HFFc6 (cell line): ENCODE data around the gene LIMA1. TPM values are rescaled to one million over a fixed set of nuclear protein-coding genes. Genes with fewer than 3 reads are reported as not detected.

Experiments used
- DNase-seq: peaks from one replicate; pipeline ENCODE4 v3.0.0-alpha.2; 2018
- H3K27ac Mint-ChIP-seq: 2 replicates; pipeline ENCODE4 v1.8.0; 2020; ENCODE audit warnings: mild to moderate bottlenecking, mixed read lengths
- H3K27me3 Mint-ChIP-seq: 2 replicates; pipeline ENCODE4 v1.8.0; 2021; ENCODE audit warnings: mild to moderate bottlenecking, moderate library complexity, mixed read lengths; ENCODE audit not compliant: insufficient read depth
- H3K36me3 Mint-ChIP-seq: 2 replicates; pipeline ENCODE4 v1.8.0; 2021; ENCODE audit warnings: low read depth, mixed read lengths
- H3K4me1 Mint-ChIP-seq: 2 replicates; pipeline ENCODE4 v1.8.0; 2020; ENCODE audit warnings: low read depth, mixed read lengths
- H3K4me3 Mint-ChIP-seq: 2 replicates; pipeline ENCODE4 v1.8.0; 2020; ENCODE audit warnings: mild to moderate bottlenecking, moderate library complexity, mixed read lengths
- H3K9me3 Mint-ChIP-seq: 2 replicates; pipeline ENCODE4 v1.8.0; 2020; ENCODE audit warnings: mild to moderate bottlenecking, mixed read lengths
- total RNA-seq, 6 experiments: library from RNA; stranded (reverse); fragmentation: NEBNext Ultra II Directional; extraction: Animal tissue kit (Norgen Biotek cat#: 25700); gene quantifications; 2 replicates in 1 of 6; 3 replicates in 5 of 6; pipeline ENCODE4 v1.2.3, GENCODE V29; 2021
- TF ChIP-seq, protein P1 (sequence below): fragments of 200-600 bp; sonication (generic); IDR thresholded peaks from 2 replicates; pipeline ENCODE4 v1.5.0; 2021; ENCODE audit warnings: antibody characterized with exemption, mild to moderate bottlenecking

The LIMA1 gene
- total RNA-seq, 6 experiments from 2014 or later = 259 to 335 (median 298) TPM

DNA sequence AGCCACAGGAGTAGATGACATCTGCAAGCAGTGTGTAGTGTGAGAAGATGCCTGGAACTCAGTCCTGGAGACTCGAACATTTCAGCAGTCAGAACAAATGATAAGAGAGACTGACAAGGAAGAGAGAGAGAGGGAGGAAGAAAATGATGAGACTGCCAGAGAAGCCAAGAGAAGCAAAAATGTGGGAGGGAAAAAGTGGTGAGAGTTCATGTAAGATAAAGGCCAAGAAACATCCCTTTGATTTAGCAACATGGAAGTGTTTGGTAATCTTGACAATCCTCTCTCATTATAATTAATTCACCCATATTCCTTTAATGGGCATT lies 42.6 kb downstream of the LIMA1 start:
- Mint-ChIP-seq H3K27ac (peak overlapping the region; percentile 78), H3K4me1 (peaks cover 55% of the 10 kb centered on the region), H3K9me3 (no peaks in the 10 kb centered on the region), H3K27me3 (peaks cover 1% of the 10 kb centered on the region; the same call in 1 of the 2 replicates), H3K36me3 (peaks cover 16% of the 10 kb centered on the region), H3K4me3 (0 out of 2 replicates have a peak overlapping the region, but pooled peaks have one; percentile 3)
- TF ChIP-seq, protein P1, sequence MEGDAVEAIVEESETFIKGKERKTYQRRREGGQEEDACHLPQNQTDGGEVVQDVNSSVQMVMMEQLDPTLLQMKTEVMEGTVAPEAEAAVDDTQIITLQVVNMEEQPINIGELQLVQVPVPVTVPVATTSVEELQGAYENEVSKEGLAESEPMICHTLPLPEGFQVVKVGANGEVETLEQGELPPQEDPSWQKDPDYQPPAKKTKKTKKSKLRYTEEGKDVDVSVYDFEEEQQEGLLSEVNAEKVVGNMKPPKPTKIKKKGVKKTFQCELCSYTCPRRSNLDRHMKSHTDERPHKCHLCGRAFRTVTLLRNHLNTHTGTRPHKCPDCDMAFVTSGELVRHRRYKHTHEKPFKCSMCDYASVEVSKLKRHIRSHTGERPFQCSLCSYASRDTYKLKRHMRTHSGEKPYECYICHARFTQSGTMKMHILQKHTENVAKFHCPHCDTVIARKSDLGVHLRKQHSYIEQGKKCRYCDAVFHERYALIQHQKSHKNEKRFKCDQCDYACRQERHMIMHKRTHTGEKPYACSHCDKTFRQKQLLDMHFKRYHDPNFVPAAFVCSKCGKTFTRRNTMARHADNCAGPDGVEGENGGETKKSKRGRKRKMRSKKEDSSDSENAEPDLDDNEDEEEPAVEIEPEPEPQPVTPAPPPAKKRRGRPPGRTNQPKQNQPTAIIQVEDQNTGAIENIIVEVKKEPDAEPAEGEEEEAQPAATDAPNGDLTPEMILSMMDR = no peak
- no peak for DNase-seq

DNA sequence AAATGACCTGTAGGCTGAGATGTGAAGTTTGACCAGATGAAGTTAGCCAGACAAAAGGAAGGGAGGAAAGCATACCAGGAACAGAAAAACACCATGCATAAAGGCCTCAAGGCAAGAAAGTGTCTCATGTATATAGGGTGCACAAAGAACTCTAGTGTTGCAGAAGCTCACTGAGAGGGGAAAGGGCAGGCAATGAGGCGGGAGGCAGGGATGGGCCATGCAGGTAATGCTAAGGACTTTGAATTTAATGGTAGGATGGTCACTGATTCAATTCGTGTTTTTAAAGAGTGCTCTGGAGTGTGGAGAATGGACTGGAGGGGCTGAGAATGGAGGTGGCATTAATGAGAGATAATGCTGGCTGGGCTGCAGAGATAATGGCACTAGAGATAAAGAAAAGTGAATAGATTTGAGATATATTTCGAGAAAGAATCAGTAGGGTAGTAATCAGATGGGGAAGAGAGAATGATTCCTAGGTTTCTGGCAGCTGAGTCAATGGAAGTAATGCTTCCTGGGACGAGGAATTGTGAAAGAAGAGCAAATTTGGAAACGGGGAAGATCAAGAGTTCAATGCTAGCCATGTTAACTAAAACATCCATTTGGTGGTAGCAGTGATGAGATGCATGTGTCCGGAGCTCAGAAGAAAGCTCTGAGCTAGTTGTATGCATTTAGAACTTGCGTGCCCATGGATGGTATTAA lies 43.1 kb downstream of the LIMA1 start:
- peaks cover 1% of the 10 kb centered on the region; the same call in 1 of the 2 replicates for H3K27me3 Mint-ChIP-seq
- no peak for DNase-seq
- H3K9me3 Mint-ChIP-seq = no peaks in the 10 kb centered on the region
- H3K4me3 Mint-ChIP-seq = peak overlapping the region; percentile 48; the same call in 1 of the 2 replicates
- peaks cover 50% of the 10 kb centered on the region for H3K4me1 Mint-ChIP-seq
- TF ChIP-seq, protein P1 = no peak
- peak overlapping the region; percentile 78 for H3K27ac Mint-ChIP-seq
- H3K36me3 Mint-ChIP-seq = peaks cover 16% of the 10 kb centered on the region

DNA sequence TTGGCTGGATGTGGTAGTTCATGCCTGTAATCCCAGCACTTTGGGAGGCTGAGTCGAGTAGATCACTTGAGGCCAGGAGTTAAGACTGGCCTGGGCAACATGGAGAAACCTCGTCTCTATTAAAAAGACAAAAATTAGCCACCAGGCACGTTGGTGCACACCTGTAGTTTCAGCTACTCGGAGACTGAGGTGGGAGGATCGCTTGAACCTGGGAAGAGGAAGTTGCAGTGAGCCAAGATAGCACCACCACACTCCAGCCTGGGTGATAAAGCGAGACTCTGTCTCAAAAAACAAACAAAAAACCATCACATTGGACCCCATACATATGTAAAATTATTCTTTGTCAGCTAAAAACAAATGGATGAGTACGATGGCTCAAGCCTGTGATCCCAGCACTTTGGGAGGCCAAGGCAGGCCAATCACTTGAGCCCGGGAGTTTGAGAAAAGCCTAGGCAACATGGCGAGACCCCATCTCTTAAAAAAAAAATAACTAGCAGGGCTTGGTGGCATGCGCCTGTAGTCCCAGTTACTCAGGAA lies 43.9 kb downstream of the LIMA1 start:
- Mint-ChIP-seq H3K36me3 (peaks cover 9% of the 10 kb centered on the region), H3K4me1 (peaks cover 46% of the 10 kb centered on the region), H3K27me3 (peaks cover under 1% of the 10 kb centered on the region; the same call in 1 of the 2 replicates), H3K9me3 (no peaks in the 10 kb centered on the region), H3K27ac (no peak overlapping the region), H3K4me3 (no peak overlapping the region)
- DNase-seq = no peak
- TF ChIP-seq, protein P1 = no peak

DNA sequence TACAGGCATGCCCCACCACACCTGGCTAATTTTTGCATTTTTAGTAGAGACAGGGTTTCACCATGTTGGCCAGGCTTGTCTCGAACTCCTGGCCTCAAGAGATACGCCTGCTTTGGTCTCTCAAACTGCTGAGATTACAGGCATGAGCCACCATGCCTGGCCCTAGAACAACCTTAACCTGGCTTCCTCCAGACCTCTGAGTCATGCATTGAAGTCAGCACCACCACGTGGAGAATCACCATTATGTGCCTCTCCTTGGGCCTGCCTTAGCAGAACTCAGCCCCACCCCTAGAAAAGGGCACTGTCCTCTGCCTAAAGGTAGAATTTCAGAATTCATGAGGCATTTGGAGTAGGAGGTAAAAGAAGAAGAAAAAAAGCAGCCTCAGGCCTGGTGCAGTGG lies 49.0 kb downstream of the LIMA1 start:
- no peak overlapping the region for H3K27ac Mint-ChIP-seq
- H3K9me3 Mint-ChIP-seq = no peaks in the 10 kb centered on the region
- no peak overlapping the region for H3K4me3 Mint-ChIP-seq
- DNase-seq = no peak
- TF ChIP-seq, protein P1 = no peak
- peaks cover 14% of the 10 kb centered on the region for H3K4me1 Mint-ChIP-seq
- no peaks in the 10 kb centered on the region for H3K27me3 Mint-ChIP-seq
- H3K36me3 Mint-ChIP-seq = peaks cover 4% of the 10 kb centered on the region; the same call in 1 of the 2 replicates

DNA sequence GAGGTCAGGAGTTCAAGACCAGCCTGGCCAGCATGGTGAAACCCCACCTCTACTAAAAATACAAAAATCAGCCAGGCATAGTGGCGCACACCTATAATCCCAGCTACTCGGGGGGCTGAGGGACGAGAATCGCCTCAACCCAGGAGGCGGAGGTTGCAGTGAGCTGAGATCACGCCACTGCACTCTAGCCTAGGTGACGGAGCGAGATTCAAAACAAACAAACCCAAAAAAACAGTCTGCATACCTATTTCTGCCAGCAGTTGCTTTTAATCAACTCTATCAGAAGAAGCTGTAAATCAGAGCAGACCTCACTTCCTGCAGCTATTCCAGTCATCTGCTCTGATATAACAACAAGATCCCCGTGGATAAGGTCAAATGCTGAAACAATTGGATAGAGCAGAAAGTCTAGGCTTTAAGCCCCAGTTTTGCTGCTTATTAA lies 50.5 kb downstream of the LIMA1 start:
- Mint-ChIP-seq H3K27me3 (no peaks in the 10 kb centered on the region), H3K27ac (no peak overlapping the region), H3K4me1 (peaks cover 14% of the 10 kb centered on the region), H3K4me3 (no peak overlapping the region), H3K36me3 (peaks cover 4% of the 10 kb centered on the region; the same call in 1 of the 2 replicates), H3K9me3 (no peaks in the 10 kb centered on the region)
- TF ChIP-seq, protein P1 = no peak
- no peak for DNase-seq
